H9 (cell line): ENCODE measurements around the gene STRADA. TPM values are rescaled to one million over a fixed set of nuclear protein-coding genes. Genes with fewer than 3 reads are reported as not detected.

Experiments used
- DNase-seq: peaks from one replicate; pipeline ENCODE4 v3.0.0-alpha.2; 2017
- H2AFZ ChIP-seq: one replicate; pipeline ENCODE4 v1.6.1; 2013; ENCODE audit warnings: mild to moderate bottlenecking, low read length, control low read depth, moderate library complexity
- H2AK5ac ChIP-seq: 2 replicates; pipeline ENCODE4 v1.6.1; 2013; ENCODE audit warnings: low read length, control low read depth, mixed read lengths; ENCODE audit not compliant: insufficient read length
- H2BK120ac ChIP-seq: one replicate; pipeline ENCODE4 v1.6.1; 2013; ENCODE audit warnings: low read depth, mild to moderate bottlenecking, low read length, control low read depth, inconsistent platforms; ENCODE audit not compliant: poor library complexity, severe bottlenecking
- H2BK12ac ChIP-seq: 2 replicates; pipeline ENCODE4 v1.6.1; 2013; ENCODE audit warnings: low read length, control low read depth, mixed read lengths, low read depth; ENCODE audit not compliant: insufficient read length
- H2BK15ac ChIP-seq: 2 replicates; pipeline ENCODE4 v1.6.1; 2013; ENCODE audit warnings: low read depth, low read length, control low read depth
- H2BK20ac ChIP-seq: one replicate; pipeline ENCODE4 v1.6.1; 2013; ENCODE audit warnings: low read depth, mild to moderate bottlenecking, low read length, control low read depth, inconsistent platforms; ENCODE audit not compliant: poor library complexity, severe bottlenecking
- H2BK5ac ChIP-seq: 2 replicates; pipeline ENCODE4 v1.6.1; 2013; ENCODE audit warnings: low read length, control low read depth, mixed read lengths; ENCODE audit not compliant: insufficient read length
- H3K14ac ChIP-seq: 2 replicates; pipeline ENCODE4 v1.6.1; 2013; ENCODE audit warnings: low read length, control low read depth; ENCODE audit not compliant: insufficient read depth
- H3K18ac ChIP-seq: 2 replicates; pipeline ENCODE4 v1.6.1; 2013; ENCODE audit warnings: low read depth, mild to moderate bottlenecking, mixed read lengths, low read length, control low read depth; ENCODE audit not compliant: insufficient read length
- H3K23ac ChIP-seq: 2 replicates; pipeline ENCODE4 v1.6.1; 2013; ENCODE audit warnings: low read length, control low read depth, mixed read lengths, low read depth; ENCODE audit not compliant: insufficient read length
- H3K23me2 ChIP-seq: 2 replicates; pipeline ENCODE4 v1.6.1; 2013; ENCODE audit warnings: low read depth, mild to moderate bottlenecking, mixed read lengths, low read length, control low read depth; ENCODE audit not compliant: insufficient read length, poor library complexity, severe bottlenecking
- H3K27ac ChIP-seq: 2 replicates; pipeline ENCODE4 v1.5.1; 2013; ENCODE audit warnings: low read length, control low read depth, mixed read lengths, low read depth; ENCODE audit not compliant: insufficient read length
- H3K27me3 ChIP-seq: 2 replicates; pipeline ENCODE4 v1.6.1; 2013; ENCODE audit warnings: low read length, control low read depth, inconsistent platforms; ENCODE audit not compliant: insufficient read depth
- H3K4ac ChIP-seq: 2 replicates; pipeline ENCODE4 v1.6.1; 2013; ENCODE audit warnings: low read depth, mild to moderate bottlenecking, control low read depth, inconsistent platforms, low read length, moderate library complexity
- H3K4me1 ChIP-seq: 2 replicates; pipeline ENCODE4 v1.6.1; 2013; ENCODE audit warnings: low read length, control low read depth, inconsistent platforms; ENCODE audit not compliant: insufficient read depth
- H3K4me2 ChIP-seq: 2 replicates; pipeline ENCODE4 v1.6.1; 2013; ENCODE audit warnings: low read length, control low read depth, mixed read lengths; ENCODE audit not compliant: insufficient read length, insufficient read depth
- H3K56ac ChIP-seq: 2 replicates; pipeline ENCODE4 v1.6.1; 2013; ENCODE audit warnings: low read depth, mild to moderate bottlenecking, mixed read lengths, low read length, control low read depth; ENCODE audit not compliant: insufficient read length
- H3K79me1 ChIP-seq: 2 replicates; pipeline ENCODE4 v1.6.1; 2013; ENCODE audit warnings: low read depth, mild to moderate bottlenecking, moderate library complexity, low read length, control low read depth, inconsistent platforms; ENCODE audit not compliant: insufficient read depth, poor library complexity, severe bottlenecking
- H3K79me2 ChIP-seq: 2 replicates; pipeline ENCODE4 v1.6.1; 2013; ENCODE audit warnings: low read length, control low read depth, inconsistent platforms; ENCODE audit not compliant: insufficient read depth
- H3K9ac ChIP-seq: 2 replicates; pipeline ENCODE4 v1.6.1; 2013; ENCODE audit warnings: low read length, control low read depth, mixed read lengths; ENCODE audit not compliant: insufficient read length; ENCODE audit errors: extremely low read depth
- H3K9me3 ChIP-seq: one replicate; pipeline ENCODE4 v1.6.1; 2013; ENCODE audit warnings: low read depth, low read length, inconsistent platforms; ENCODE audit not compliant: control insufficient read depth
- H3T11ph ChIP-seq: one replicate; pipeline ENCODE4 v1.6.1; 2013; ENCODE audit warnings: mild to moderate bottlenecking, low read length, control low read depth, inconsistent platforms
- H4K20me1 ChIP-seq: one replicate; pipeline ENCODE4 v1.6.1; 2013; ENCODE audit not compliant: control insufficient read depth, insufficient read length, insufficient read depth
- H4K5ac ChIP-seq: 2 replicates; pipeline ENCODE4 v1.6.1; 2013; ENCODE audit warnings: low read depth, mild to moderate bottlenecking, mixed read lengths, low read length, control low read depth; ENCODE audit not compliant: insufficient read length
- H4K8ac ChIP-seq: replicated peaks from 2 replicates; pipeline ENCODE4 v1.6.1; 2013; ENCODE audit warnings: low read length, control low read depth, mixed read lengths, low read depth; ENCODE audit not compliant: insufficient read length
- H4K91ac ChIP-seq: 2 replicates; pipeline ENCODE4 v1.6.1; 2013; ENCODE audit warnings: low read depth, mild to moderate bottlenecking, moderate library complexity, mixed read lengths, low read length, control low read depth; ENCODE audit not compliant: insufficient read length
- H3K27ac Mint-ChIP-seq, 3 experiments: 2 replicates in 2 of 3; 3 replicates in 1 of 3; pipeline ENCODE4 v1.8.0; 2020 to 2021; ENCODE audit warnings: mixed read lengths in 3 of 3, mild to moderate bottlenecking in 1 of 3, moderate library complexity in 1 of 3
- H3K27me3 Mint-ChIP-seq: 2 replicates; pipeline ENCODE4 v1.8.0; 2021; ENCODE audit warnings: low read depth, mild to moderate bottlenecking, moderate library complexity, mixed read lengths
- H3K36me3 Mint-ChIP-seq, 3 experiments: 2 replicates in 2 of 3; 3 replicates in 1 of 3; pipeline ENCODE4 v1.8.0; 2020 to 2021; ENCODE audit warnings: low read depth in 3 of 3, mixed read lengths in 3 of 3; ENCODE audit not compliant: insufficient read depth in 1 of 3
- H3K4me1 Mint-ChIP-seq, 2 experiments: 2 replicates each; pipeline ENCODE4 v1.8.0; 2020; ENCODE audit warnings: mixed read lengths in 2 of 2
- H3K4me3 Mint-ChIP-seq, 2 experiments: 2 replicates in 1 of 2; 3 replicates in 1 of 2; pipeline ENCODE4 v1.8.0; 2020 to 2021; ENCODE audit warnings: mild to moderate bottlenecking in 2 of 2, mixed read lengths in 2 of 2, moderate library complexity in 1 of 2
- H3K9me3 Mint-ChIP-seq, 2 experiments: 2 replicates in 1 of 2; 3 replicates in 1 of 2; pipeline ENCODE4 v1.8.0; 2020; ENCODE audit warnings: mild to moderate bottlenecking in 2 of 2, mixed read lengths in 2 of 2, moderate library complexity in 1 of 2
- WGBS: extraction: QIAGEN DNeasy Blood & Tissue Kit; methylation state at CpG from one replicate; pipeline ENCODE4 v1.1.7; 2013; ENCODE audit warnings: missing lambda C conversion rate, low lambda C conversion rate, mixed read lengths; ENCODE audit not compliant: insufficient read length; ENCODE audit errors: extremely low coverage; 5-methylcytosine and 5-hydroxymethylcytosine counted together
- total RNA-seq: library from RNA; stranded (reverse); gene quantifications from 2 replicates; pipeline ENCODE4 v1.2.1, GENCODE V29; 2021
- TF ChIP-seq, protein P1 (sequence below): fragments of 200-600 bp; sonication (generic); conservative IDR thresholded peaks from 3 replicates; pipeline ENCODE4 v1.8.0; 2021; ENCODE audit warnings: antibody characterized with exemption, mild to moderate bottlenecking

STRADA gene
- total RNA-seq, 1 experiment from 2014 or later: 35.0 TPM

DNA sequence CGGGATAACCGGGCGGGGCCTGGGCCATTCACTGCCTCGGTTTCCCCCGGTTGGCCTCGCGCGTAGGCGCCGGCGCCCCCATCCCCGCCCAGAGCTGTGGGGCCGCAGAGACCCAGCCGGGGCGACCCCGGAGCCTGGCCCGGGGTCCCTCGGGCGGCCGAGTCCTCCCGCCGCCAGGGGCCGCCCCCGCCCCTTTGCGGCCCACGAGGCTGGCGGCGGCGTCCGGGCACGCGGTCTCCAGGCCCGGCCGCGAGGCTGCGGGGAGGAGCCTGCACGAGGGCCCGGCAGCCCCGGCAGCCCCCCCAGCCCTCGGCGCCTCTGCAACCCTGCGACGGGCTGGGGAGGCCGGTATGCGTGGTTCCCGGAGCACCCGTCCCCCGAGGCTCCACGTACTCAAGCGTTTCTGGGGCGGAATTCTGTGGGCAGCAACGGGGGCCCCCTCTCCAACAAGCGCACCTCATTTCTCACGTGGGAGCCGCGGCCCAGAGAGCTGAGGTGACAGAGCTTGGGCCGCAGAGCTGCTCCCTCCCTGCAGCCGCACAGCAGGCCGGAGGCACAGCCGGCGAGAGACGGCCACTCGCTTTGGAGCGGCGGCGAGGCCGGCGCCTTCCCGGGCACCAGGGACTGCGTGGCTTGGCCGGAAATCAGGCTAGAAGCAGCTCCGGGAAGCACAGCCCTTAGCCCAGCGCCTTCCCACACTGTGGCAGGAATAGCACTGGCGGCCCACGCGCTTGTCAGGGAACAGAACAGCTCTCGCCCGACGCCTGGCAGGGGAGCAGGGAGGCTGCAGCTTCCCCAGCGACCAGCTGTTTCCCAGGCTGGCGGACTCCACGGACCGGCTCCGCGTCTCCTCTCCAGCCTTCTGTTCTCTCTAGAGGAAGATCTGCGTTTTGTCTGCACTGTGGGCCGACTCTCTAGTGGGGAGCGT is 40.8 kb downstream of the STRADA start:
- Histone ChIP-seq H3K9me3 (no peaks in the 10 kb centered on the region), H3K23ac (no peak overlapping the region), H2AK5ac (no peak overlapping the region), H3K23me2 (peaks cover 20% of the 10 kb centered on the region), H3K56ac (no peak overlapping the region), H2BK5ac (no peak overlapping the region), H2BK20ac (no peak overlapping the region), H3K18ac (peak overlapping the region; percentile 65), H3T11ph (no peak overlapping the region), H3K9ac (peak overlapping the region; percentile 39), H4K91ac (no peak overlapping the region), H4K8ac (no peak overlapping the region), H3K4me1 (no peaks in the 10 kb centered on the region; the same call in 1 of the 2 replicates), H2BK12ac (no peak overlapping the region), H2BK120ac (no peak overlapping the region), H4K5ac (no peak overlapping the region), H3K79me1 (no peaks in the 10 kb centered on the region), H4K20me1 (no peaks in the 10 kb centered on the region), H2AFZ (no peak overlapping the region), H3K14ac (peak overlapping the region; percentile 96), H3K79me2 (no peaks in the 10 kb centered on the region), H3K4me2 (peak overlapping the region; percentile 54), H2BK15ac (no peak overlapping the region), H3K4ac (no peak overlapping the region; the same call in 1 of the 2 replicates), H3K27me3 (no peaks in the 10 kb centered on the region), H3K27ac (no peak overlapping the region)
- H3K9me3 Mint-ChIP-seq: no peaks in the 10 kb centered on the region
- peaks cover 5% of the 10 kb centered on the region for H3K27me3 Mint-ChIP-seq
- no peak overlapping the region for H3K27ac Mint-ChIP-seq
- no CpG with 5 or more reads among the region's 88 CpGs for WGBS
- TF ChIP-seq, protein P1, sequence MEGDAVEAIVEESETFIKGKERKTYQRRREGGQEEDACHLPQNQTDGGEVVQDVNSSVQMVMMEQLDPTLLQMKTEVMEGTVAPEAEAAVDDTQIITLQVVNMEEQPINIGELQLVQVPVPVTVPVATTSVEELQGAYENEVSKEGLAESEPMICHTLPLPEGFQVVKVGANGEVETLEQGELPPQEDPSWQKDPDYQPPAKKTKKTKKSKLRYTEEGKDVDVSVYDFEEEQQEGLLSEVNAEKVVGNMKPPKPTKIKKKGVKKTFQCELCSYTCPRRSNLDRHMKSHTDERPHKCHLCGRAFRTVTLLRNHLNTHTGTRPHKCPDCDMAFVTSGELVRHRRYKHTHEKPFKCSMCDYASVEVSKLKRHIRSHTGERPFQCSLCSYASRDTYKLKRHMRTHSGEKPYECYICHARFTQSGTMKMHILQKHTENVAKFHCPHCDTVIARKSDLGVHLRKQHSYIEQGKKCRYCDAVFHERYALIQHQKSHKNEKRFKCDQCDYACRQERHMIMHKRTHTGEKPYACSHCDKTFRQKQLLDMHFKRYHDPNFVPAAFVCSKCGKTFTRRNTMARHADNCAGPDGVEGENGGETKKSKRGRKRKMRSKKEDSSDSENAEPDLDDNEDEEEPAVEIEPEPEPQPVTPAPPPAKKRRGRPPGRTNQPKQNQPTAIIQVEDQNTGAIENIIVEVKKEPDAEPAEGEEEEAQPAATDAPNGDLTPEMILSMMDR: peak; percentile 45; the same call in 2 of the 3 replicates
- H3K4me1 Mint-ChIP-seq: peaks cover 36 to 39% of the 10 kb centered on the region in 2 experiments
- H3K36me3 Mint-ChIP-seq: peaks cover 4 to 46% (median 19%) of the 10 kb centered on the region in 3 experiments
- peak overlapping the region; percentile 59 to 77 for H3K4me3 Mint-ChIP-seq
- DNase-seq: peak; percentile 69
